LoVo (cell line): ENCODE measurements around the gene DPH5.

Experiments
- DNase-seq: peaks from one replicate; pipeline ENCODE4 v3.0.0-alpha.2; 2016; ENCODE audit warnings: low spot score

Gene DPH5

GRCh38 chr1:101030881-101031280 lies 5.3 kb upstream of the DPH5 start:
- DNase-seq, result no peak

- DNase-seq, result no peak
Observed at GRCh38 chr1:101029184-101029583, 3.6 kb upstream of the DPH5 start.

- DNase-seq, result no peak
Observed at GRCh38 chr1:101028466-101028865, 2.9 kb upstream of the DPH5 start.

GRCh38 chr1:101027194-101027772 lies 1.7 kb upstream of the DPH5 start:
- DNase-seq, result no peak

GRCh38 chr1:101026430-101026788 lies 825 bp upstream of the DPH5 start:
- DNase-seq, result no peak

GRCh38 chr1:101025283-101025656 lies 314 bp downstream of the DPH5 start:
- peak; percentile 10 for DNase-seq

GRCh38 chr1:101022294-101022693 lies 3.3 kb downstream of the DPH5 start:
- no peak for DNase-seq

- DNase-seq, result no peak
Observed at GRCh38 chr1:101017448-101017847, 8.1 kb downstream of the DPH5 start.

- no peak for DNase-seq
Observed at GRCh38 chr1:101013776-101014175, 11.8 kb downstream of the DPH5 start.

GRCh38 chr1:101008229-101008834 lies 17.3 kb downstream of the DPH5 start:
- no peak for DNase-seq

GRCh38 chr1:101006553-101006952 lies 19.0 kb downstream of the DPH5 start:
- DNase-seq, result no peak

- no peak for DNase-seq
Observed at GRCh38 chr1:101005871-101006270, 19.7 kb downstream of the DPH5 start.

- DNase-seq, result no peak
Observed at GRCh38 chr1:101005183-101005582, 20.4 kb downstream of the DPH5 start.

- no peak for DNase-seq
Observed at GRCh38 chr1:101004670-101005069, 20.9 kb downstream of the DPH5 start.

GRCh38 chr1:101004061-101004460 lies 21.5 kb downstream of the DPH5 start:
- DNase-seq, result no peak

GRCh38 chr1:101003012-101003650 lies 22.5 kb downstream of the DPH5 start:
- no peak for DNase-seq

- no peak for DNase-seq
Observed at GRCh38 chr1:101002551-101002950, 23.0 kb downstream of the DPH5 start.

- DNase-seq, result no peak
Observed at GRCh38 chr1:101000131-101000873, 25.3 kb downstream of the DPH5 start.

GRCh38 chr1:100998426-100998825 lies 27.2 kb downstream of the DPH5 start:
- no peak for DNase-seq

- no peak for DNase-seq
Observed at GRCh38 chr1:100995198-100995988, 30.2 kb downstream of the DPH5 start.

- no peak for DNase-seq
Observed at GRCh38 chr1:100989306-100990077, 36.1 kb downstream of the DPH5 start.

GRCh38 chr1:100988121-100988520 lies 37.5 kb downstream of the DPH5 start:
- DNase-seq, result no peak
